Adrenal gland (tissue), 12 donors: ENCODE data around the gene CCDC187. TPM values are rescaled to one million over a fixed set of nuclear protein-coding genes. Genes with fewer than 3 reads are reported as not detected.

Source experiments
- DNase-seq, 7 donors: peaks; one replicate each; pipeline ENCODE4 v3.0.0-alpha.2; 2019 to 2020
- H3K27ac ChIP-seq, 5 donors: fragments of 200-600 bp; sonication (generic) in 4 of 5; 1 replicate in 3 of 5; 2 replicates in 2 of 5; pipeline versions ENCODE4 v1.5.1 to v1.8.0; 2016 to 2020; ENCODE audit warnings: mild to moderate bottlenecking in 1 of 5
- H3K27me3 ChIP-seq: fragments of 200-600 bp; 2 replicates; pipeline ENCODE4 v1.8.0; 2021
- H3K36me3 ChIP-seq, 2 donors: fragments of 200-600 bp; replicated peaks in 1 of 2; 1 replicate in 1 of 2; 2 replicates in 1 of 2; pipeline versions ENCODE4 v1.5.1 to v1.8.0; 2018 to 2022
- H3K4me1 ChIP-seq, 2 donors: fragments of 200-600 bp; replicated peaks in 1 of 2; 1 replicate in 1 of 2; 2 replicates in 1 of 2; pipeline versions ENCODE4 v1.5.1 to v1.8.0; 2018 to 2021
- H3K4me3 ChIP-seq, 4 donors: fragments of 200-600 bp; sonication (generic) in 3 of 4; one replicate each; pipeline ENCODE4 v1.5.1; 2016 to 2018
- H3K9me3 ChIP-seq, 3 donors: fragments of 200-600 bp; sonication (generic) in 1 of 3; replicated peaks in 1 of 3; 1 replicate in 2 of 3; 2 replicates in 1 of 3; pipeline versions ENCODE4 v1.5.1 to v1.8.0; 2016 to 2021
- CTCF ChIP-seq, 6 experiments: fragments of 450-650 bp in 4 of 6; fragments of 200-600 bp in 2 of 6; sonication (generic) in 1 of 6; IDR thresholded peaks; 1 replicate in 5 of 6; 2 replicates in 1 of 6; pipeline versions ENCODE4 v1.5.1 to v1.8.0; 2016 to 2021; ENCODE audit warnings: antibody characterized with exemption in 6 of 6, mild to moderate bottlenecking in 2 of 6, moderate library complexity in 1 of 6
- POLR2A ChIP-seq, 2 donors: fragments of 450-650 bp; IDR thresholded peaks; one replicate each; pipeline ENCODE4 v1.6.1; 2017; ENCODE audit warnings: antibody characterized with exemption in 2 of 2, mild to moderate bottlenecking in 2 of 2, moderate library complexity in 1 of 2
- WGBS, 4 donors: extraction: QIAGEN DNeasy Blood & Tissue Kit in 2 of 4; methylation state at CpG; one replicate each; pipeline versions ENCODE4 v1.1.5 to v1.1.7; 2013 to 2017; 5-methylcytosine and 5-hydroxymethylcytosine counted together
- intact Hi-C, 2 donors: fragments of 100-400 bp; cut with DNase I; formaldehyde crosslinking; loops; one replicate each; pipeline versions ENCODE4 v1.14.1 to v1.15.0; 2022 to 2023
- polyA plus RNA-seq, 3 donors: library from polyadenylated mRNA; stranded (reverse); fragments of 200-250 nt in 2 of 3; fragments of 350-450 nt in 1 of 3; fragmentation: Illumina TruSeq in 1 of 3; extraction: RNeasy Lipid Tissue Mini Kit (QIAGEN cat#74804) in 1 of 3; gene quantifications; one replicate each; pipeline ENCODE4 v1.2.3, GENCODE V29; 2013 to 2014
- total RNA-seq, 9 donors: library from RNA; depleted of rRNA in 4 of 9; stranded (reverse); fragments of >200 nt in 4 of 9; fragments of 120-200 nt in 1 of 9; fragmentation: NEBNext Ultra II Directional in 1 of 9; extraction: Animal tissue kit (Norgen Biotek cat#: 25700) in 1 of 9; gene quantifications; one replicate each; pipeline versions ENCODE4 v1.1.0 to v1.2.4, GENCODE V29; 2013 to 2023
- donor health status: healthy with polysubstance abuse.
- donor health status: Bipolar disorder and iron deficiency.
- donor health status: DM: yes; HTN: yes; CAD: no.
- donor health status: DM: no; HTN: no; CAD: no.
- donor health status: DM: no; HTN: no; CAD: no.
- donor health status: DM: yes; HTN: yes; CAD: no.

The CCDC187 gene
- total and polyA plus RNA-seq, 12 donors: under 0.01 to 0.44 (median 0.08) TPM; not detected in 1

- H3K27ac ChIP-seq: no peak overlapping the region
- intact Hi-C loops: no loop called here
- H3K27me3 ChIP-seq: no peaks in the 10 kb centered on the region
- DNase-seq: no peak
- no peak for TF ChIP-seq POLR2A (IDR thresholded peaks at IDR 0.05)
- TF ChIP-seq CTCF (IDR thresholded peaks at IDR 0.05): no peak
- 78 to 95% (median 87%) methylated on average over 11 to 12 of the region's 12 CpGs for WGBS, 4 donors
- no peaks in the 10 kb centered on the region for H3K4me1 ChIP-seq
- H3K36me3 ChIP-seq: no peaks in the 10 kb centered on the region
- H3K4me3 ChIP-seq: no peak overlapping the region
- H3K9me3 ChIP-seq: no peaks in the 10 kb centered on the region
These were observed 1.4 kb downstream of the CCDC187 start for GRCh38 chr9:136302527-136302926.

- no peaks in the 10 kb centered on the region for H3K9me3 ChIP-seq
- H3K4me3 ChIP-seq: no peak overlapping the region
- intact Hi-C loops: no loop called here
- no peaks in the 10 kb centered on the region for H3K4me1 ChIP-seq
- H3K27me3 ChIP-seq: peaks cover 7% of the 10 kb centered on the region
- TF ChIP-seq CTCF (IDR thresholded peaks at IDR 0.05) (no peak), POLR2A (IDR thresholded peaks at IDR 0.05) (no peak)
- H3K36me3 ChIP-seq: no peaks in the 10 kb centered on the region
- no peak overlapping the region for H3K27ac ChIP-seq
- 87 to 91% (median 87%) methylated on average over 5 to 13 of the region's 13 CpGs for WGBS, 4 donors
- DNase-seq: no peak
These were observed 3.0 kb downstream of the CCDC187 start for GRCh38 chr9:136300866-136301265.

GRCh38 chr9:136300016-136300545 is 3.8 kb downstream of the CCDC187 start:
- Histone ChIP-seq H3K27ac (no peak overlapping the region), H3K9me3 (no peaks in the 10 kb centered on the region), H3K36me3 (no peaks in the 10 kb centered on the region), H3K4me3 (no peak overlapping the region), H3K4me1 (no peaks in the 10 kb centered on the region), H3K27me3 (peaks cover 7% of the 10 kb centered on the region)
- TF ChIP-seq CTCF (IDR thresholded peaks at IDR 0.05) (no peak), POLR2A (IDR thresholded peaks at IDR 0.05) (no peak)
- no peak for DNase-seq
- intact Hi-C loops: no loop called here
- 88 to 94% (median 92%) methylated on average over 10 to 14 of the region's 14 CpGs for WGBS, 4 donors

GRCh38 chr9:136299541-136299940 is 4.4 kb downstream of the CCDC187 start:
- H3K9me3 ChIP-seq: no peaks in the 10 kb centered on the region
- no peaks in the 10 kb centered on the region for H3K36me3 ChIP-seq
- H3K4me1 ChIP-seq: no peaks in the 10 kb centered on the region
- no peak for DNase-seq
- intact Hi-C loops: no loop called here
- 46 to 53% (median 48%) methylated on average over 7 of the region's 7 CpGs; no CpG with 5 or more reads in 1 of the 4 donors for WGBS, 4 donors
- TF ChIP-seq CTCF (IDR thresholded peaks at IDR 0.05) (no peak), POLR2A (IDR thresholded peaks at IDR 0.05) (no peak)
- H3K4me3 ChIP-seq: no peak overlapping the region
- H3K27me3 ChIP-seq: peaks cover 7% of the 10 kb centered on the region
- H3K27ac ChIP-seq: no peak overlapping the region
